Left cardiac atrium (tissue), 4 donors: ENCODE results near the gene MEP1A. TPM values are rescaled to one million over a fixed set of nuclear protein-coding genes. Genes with fewer than 3 reads are reported as not detected.
"Not testable (repeated sequence)": the region's sequence is repeated elsewhere in the genome, so short reads cannot be mapped to it uniquely, and the experiment has no call there.

ENCODE experiments used
- ATAC-seq, 2 donors: fragments of 200-7000 bp; cut with Tn5 transposase; one replicate each; pipeline ENCODE4 v1.9.1; 2020; ENCODE audit warnings: mild to moderate bottlenecking in 2 of 2, moderate library complexity in 2 of 2
- DNase-seq: peaks from one replicate; pipeline ENCODE4 v3.0.0-alpha.2; 2020
- intact Hi-C, 2 donors: fragments of 100-400 bp; cut with DNase I; formaldehyde crosslinking; loops; one replicate each; pipeline versions ENCODE4 v1.14.1 to v1.15.1; 2022 to 2023
- long read RNA-seq: library from polyadenylated mRNA; unstranded; transcript quantifications from one replicate; pipeline ENCODE4 v2.0.0, GENCODE V29; 2021
- total RNA-seq, 2 donors: library from RNA; stranded (reverse); fragmentation: NEBNext Ultra II Directional; extraction: Animal tissue kit (Norgen Biotek cat#: 25700); gene quantifications; one replicate each; pipeline ENCODE4 v1.2.1, GENCODE V29; 2021
- donor health status: DM: no; HTN: yes; CAD: no.
- donor health status: DM: no; HTN: yes; CAD: no; lungs with severe emphysema.
- donor health status: DM: yes; HTN: yes; CAD: no.
- donor health status: Dilated cardiomyopathy.

MEP1A gene, protein sequence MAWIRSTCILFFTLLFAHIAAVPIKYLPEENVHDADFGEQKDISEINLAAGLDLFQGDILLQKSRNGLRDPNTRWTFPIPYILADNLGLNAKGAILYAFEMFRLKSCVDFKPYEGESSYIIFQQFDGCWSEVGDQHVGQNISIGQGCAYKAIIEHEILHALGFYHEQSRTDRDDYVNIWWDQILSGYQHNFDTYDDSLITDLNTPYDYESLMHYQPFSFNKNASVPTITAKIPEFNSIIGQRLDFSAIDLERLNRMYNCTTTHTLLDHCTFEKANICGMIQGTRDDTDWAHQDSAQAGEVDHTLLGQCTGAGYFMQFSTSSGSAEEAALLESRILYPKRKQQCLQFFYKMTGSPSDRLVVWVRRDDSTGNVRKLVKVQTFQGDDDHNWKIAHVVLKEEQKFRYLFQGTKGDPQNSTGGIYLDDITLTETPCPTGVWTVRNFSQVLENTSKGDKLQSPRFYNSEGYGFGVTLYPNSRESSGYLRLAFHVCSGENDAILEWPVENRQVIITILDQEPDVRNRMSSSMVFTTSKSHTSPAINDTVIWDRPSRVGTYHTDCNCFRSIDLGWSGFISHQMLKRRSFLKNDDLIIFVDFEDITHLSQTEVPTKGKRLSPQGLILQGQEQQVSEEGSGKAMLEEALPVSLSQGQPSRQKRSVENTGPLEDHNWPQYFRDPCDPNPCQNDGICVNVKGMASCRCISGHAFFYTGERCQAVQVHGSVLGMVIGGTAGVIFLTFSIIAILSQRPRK
- not detected for total RNA-seq
- long read RNA-seq = 0 reads

GRCh38 chr6:46793138-46793537 lies at the start of gene MEP1A:
Gene MEP1A, plus strand, starts transcription at chr6:46793389. Its CDS starts 10 bp downstream, at chr6:46793399.
- ATAC-seq (no peak), DNase-seq (no peak)
- intact Hi-C loops = no loop called here

- intact Hi-C loops = no loop called here
- ATAC-seq = no peak
- DNase-seq = no peak
These were observed 49.6 kb upstream of the MEP1A start for GRCh38 chr6:46743425-46744158.

DNA sequence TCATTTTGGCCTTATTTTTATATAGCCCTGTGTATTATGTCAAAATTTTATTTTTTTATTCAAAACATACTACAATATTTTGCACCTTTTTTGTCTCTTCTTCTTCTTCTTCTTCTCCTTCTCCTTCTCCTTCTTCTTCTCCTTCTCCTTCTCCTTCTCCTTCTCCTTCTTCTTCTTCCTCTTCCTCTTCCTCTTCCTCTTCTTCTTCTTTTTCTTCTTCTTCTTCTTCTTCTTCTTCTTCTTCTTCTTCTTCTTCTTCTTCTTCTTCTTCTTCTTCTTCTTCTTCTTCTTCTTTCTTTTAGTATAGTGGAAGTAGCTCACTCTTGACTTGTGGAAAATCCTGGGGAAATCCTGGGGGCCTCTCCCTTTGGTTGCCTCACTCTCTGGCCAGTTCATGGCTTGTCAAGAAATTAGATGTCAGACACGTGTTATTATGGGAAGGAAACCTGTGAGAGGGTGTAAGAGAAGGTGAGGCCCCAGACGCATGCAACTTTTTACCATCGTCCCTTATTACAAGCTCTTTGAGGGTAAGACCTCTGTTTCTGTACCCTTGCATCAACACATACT lies 48.9 kb upstream of the MEP1A start:
- ATAC-seq = not testable (repeated sequence)

GRCh38 chr6:46745973-46746372 lies 47.2 kb upstream of the MEP1A start:
- no peak for DNase-seq
- intact Hi-C loops = no loop called here
- no peak for ATAC-seq

More for the DNA sequence above, 48.9 kb upstream of the MEP1A start:
- DNase-seq, intact Hi-C loops: not testable (repeated sequence)

GRCh38 chr6:46746696-46747095 lies 46.5 kb upstream of the MEP1A start, which contains the start of gene ANKRD66:
Gene ANKRD66, plus strand, starts transcription at chr6:46746933. Its CDS starts 5,016 bp downstream, at chr6:46751949.
- intact Hi-C loops = no loop called here
- no peak for DNase-seq
- peak in 1 of 2 donors; percentile 57 for ATAC-seq

- ATAC-seq (no peak), DNase-seq (no peak)
- intact Hi-C loops = no loop called here
These were observed 44.2 kb upstream of the MEP1A start for GRCh38 chr6:46748940-46749503.

GRCh38 chr6:46749731-46750130 lies 43.5 kb upstream of the MEP1A start:
- ATAC-seq = no peak
- intact Hi-C loops = no loop called here
- DNase-seq = no peak

GRCh38 chr6:46751658-46752057 lies 41.5 kb upstream of the MEP1A start:
- no peak for DNase-seq
- intact Hi-C loops = no loop called here
- no peak for ATAC-seq

GRCh38 chr6:46755865-46756264 lies 37.3 kb upstream of the MEP1A start:
- DNase-seq (no peak), ATAC-seq (no peak)
- intact Hi-C loops = no loop called here

DNA sequence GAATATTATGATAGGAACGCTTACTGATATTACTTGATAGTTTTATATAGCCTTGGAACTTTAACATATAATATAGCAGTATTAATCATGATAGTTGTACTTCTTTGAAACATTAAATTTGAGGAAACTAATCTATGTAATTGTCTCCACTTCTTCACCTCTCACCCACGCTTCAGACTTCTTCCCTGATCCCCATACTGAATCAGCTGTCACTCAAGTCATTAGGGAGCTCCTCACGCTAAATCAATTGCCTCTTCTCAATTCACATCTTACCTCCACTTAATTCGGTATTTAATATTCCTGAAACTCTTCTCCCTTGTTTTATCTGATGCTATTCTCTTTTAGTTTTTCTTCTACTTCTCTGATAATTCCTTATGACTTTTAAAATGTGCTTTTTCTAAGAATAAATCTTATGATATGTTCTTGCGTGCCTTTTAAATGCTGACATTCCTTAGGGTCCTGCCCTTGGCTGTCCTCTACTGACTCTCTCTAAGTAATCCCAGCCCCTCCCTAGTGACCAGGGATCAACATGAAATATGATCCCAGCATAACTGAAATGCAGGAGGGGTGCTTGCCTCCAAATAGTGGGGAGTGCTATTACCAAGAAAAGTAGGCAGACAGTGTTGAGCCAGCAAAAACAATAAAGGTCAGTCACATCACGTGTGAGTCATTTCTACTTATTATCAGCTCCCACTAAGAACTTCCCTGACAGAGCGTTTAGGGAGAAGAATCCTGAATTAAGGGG lies 36.5 kb upstream of the MEP1A start:
- ATAC-seq (peak; percentile 59 to 65), DNase-seq (no peak)
- intact Hi-C loops = no loop called here

DNA sequence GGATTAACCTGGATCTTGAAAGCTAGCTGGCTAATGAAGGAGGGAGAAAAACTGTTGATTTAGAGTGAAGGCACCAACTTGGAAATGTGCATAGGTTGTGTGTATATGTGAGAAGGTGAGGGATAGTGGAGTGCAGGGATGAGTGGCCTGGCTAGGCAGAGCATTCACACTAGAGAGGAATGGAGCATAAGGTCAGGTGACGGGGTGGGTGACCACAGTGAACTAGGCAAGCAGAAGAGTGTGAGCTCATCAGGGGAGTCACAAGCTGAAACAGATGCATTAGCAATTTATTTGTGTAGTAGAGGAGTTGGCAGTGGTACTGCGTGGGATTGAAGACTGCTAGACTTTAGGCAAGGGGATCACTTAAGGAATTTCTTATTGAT lies 36.0 kb upstream of the MEP1A start:
- DNase-seq (no peak), ATAC-seq (peak in 1 of 2 donors; percentile 49)
- intact Hi-C loops = no loop called here

GRCh38 chr6:46758960-46759753 lies 34.0 kb upstream of the MEP1A start:
- ATAC-seq = no peak
- intact Hi-C loops = no loop called here
- no peak for DNase-seq

DNA sequence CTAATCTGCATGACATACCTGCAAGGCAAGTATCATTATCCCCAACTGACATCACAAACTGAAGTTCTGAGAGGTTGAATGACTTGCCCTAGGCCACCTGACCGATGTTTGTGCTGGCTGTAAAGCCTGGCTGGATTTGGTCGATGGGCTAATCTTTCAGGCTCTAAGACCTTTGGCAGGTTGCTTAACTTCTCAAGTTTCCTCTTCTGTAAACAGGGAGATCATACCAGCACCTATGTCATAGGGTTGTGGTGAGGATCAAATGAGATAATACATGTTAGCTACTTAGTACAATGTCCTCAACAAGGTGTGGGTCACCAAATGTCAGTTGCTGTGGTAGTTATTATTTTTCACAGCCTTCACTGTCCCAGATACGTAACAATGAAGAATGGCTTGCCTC lies 32.3 kb upstream of the MEP1A start:
- no peak for ATAC-seq
- no peak for DNase-seq
- intact Hi-C loops = no loop called here

- intact Hi-C loops = no loop called here
- DNase-seq (no peak), ATAC-seq (no peak)
These were observed 29.7 kb upstream of the MEP1A start for GRCh38 chr6:46763466-46763865.

DNA sequence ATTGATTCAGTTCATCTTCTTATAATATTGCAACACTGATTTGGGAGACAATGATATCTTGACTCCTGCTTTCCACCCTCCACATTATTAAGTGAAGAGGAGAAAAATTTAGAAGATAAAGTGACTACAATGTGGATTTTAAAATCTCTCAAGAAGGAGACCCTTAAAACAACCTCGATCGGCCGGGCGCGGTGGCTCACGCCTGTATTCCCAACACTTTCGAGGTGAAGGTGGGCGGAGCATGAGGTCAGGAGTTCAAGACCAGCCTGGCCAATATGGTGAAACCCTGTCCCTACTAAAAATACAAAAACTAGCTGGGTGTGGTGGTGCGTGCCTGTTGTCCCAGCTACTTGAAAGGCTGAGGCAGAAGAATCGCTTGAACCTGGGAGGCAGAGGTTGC lies 28.9 kb upstream of the MEP1A start:
- DNase-seq, intact Hi-C loops, ATAC-seq: not testable (repeated sequence)

DNA sequence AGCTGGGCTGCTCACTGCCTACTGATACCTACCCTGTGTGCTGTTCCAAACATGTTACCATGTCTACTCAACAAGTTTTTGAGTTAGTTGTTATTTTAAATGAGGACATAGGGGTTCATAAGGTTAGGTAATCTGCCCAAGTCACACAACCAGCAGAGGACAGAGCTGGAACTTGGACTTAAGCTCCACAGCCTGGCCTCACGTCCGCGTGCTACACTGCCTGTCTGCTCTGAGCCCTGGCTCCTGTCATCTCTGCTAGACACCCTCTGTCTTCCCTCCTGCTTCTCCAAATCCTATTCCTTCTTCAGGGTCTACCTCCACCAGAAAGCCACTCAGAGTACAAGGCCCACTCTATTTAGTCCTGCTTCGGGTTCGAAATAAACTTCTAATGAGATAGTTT lies 28.2 kb upstream of the MEP1A start:
- intact Hi-C loops = no loop called here
- ATAC-seq (no peak), DNase-seq (no peak)

GRCh38 chr6:46772016-46772415 lies 21.2 kb upstream of the MEP1A start:
- no peak for DNase-seq
- peak in 1 of 2 donors; percentile 54 for ATAC-seq
- intact Hi-C loops = loop anchor here in 1 of 2 donors (10.0 kb wide), 1 partner anchor 357 kb away; no protein-coding TSS in a partner anchor
